ENCODE measurements around the gene MEIS1. TPM values are rescaled to one million over a fixed set of nuclear protein-coding genes. Genes with fewer than 3 reads are reported as not detected.

The MEIS1 gene
- total RNA-seq, 1 donor from 2014 or later = 3.6 TPM

- peak overlapping the region; percentile 58 for H3K4me3 ChIP-seq (ENCODE audit: low read depth, low read length)
- TF ChIP-seq, protein P1, sequence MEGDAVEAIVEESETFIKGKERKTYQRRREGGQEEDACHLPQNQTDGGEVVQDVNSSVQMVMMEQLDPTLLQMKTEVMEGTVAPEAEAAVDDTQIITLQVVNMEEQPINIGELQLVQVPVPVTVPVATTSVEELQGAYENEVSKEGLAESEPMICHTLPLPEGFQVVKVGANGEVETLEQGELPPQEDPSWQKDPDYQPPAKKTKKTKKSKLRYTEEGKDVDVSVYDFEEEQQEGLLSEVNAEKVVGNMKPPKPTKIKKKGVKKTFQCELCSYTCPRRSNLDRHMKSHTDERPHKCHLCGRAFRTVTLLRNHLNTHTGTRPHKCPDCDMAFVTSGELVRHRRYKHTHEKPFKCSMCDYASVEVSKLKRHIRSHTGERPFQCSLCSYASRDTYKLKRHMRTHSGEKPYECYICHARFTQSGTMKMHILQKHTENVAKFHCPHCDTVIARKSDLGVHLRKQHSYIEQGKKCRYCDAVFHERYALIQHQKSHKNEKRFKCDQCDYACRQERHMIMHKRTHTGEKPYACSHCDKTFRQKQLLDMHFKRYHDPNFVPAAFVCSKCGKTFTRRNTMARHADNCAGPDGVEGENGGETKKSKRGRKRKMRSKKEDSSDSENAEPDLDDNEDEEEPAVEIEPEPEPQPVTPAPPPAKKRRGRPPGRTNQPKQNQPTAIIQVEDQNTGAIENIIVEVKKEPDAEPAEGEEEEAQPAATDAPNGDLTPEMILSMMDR (IDR thresholded peaks at IDR 0.05; ENCODE audit: insufficient read depth, low read length, poor library complexity, severe bottlenecking) = no peak
- no peaks in the 10 kb centered on the region for H3K36me3 ChIP-seq (ENCODE audit: control insufficient read depth, insufficient read depth, low read length)
- DNase-seq (ENCODE audit: low read depth) = no peak
- H3K27me3 ChIP-seq (ENCODE audit: control insufficient read depth, insufficient read depth, low read length) = peaks cover 51% of the 10 kb centered on the region
Measured at GRCh38 chr2:66437691-66438497, 3.0 kb downstream of the MEIS1 start.

DNA sequence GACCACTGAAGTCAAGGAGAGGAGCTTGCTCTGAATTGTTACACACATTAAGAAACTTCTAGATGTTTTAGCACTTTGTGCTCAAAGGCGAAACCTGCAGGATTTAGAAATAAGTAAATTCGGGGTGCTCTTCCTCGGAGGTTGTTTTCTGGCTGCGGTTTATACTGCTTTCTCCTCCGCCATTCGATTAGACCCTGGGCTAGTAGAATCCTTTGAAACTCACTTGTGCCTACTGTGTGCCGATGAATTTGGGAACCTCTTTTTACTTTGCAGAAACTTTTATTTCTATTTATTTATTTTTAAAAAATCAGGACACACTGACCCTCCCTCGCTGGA, 3.5 kb downstream of the MEIS1 start:
- TF ChIP-seq, protein P1 (IDR thresholded peaks at IDR 0.05; ENCODE audit: insufficient read depth, low read length, poor library complexity, severe bottlenecking) = no peak

GRCh38 chr2:66438891-66439811, 4.2 kb downstream of the MEIS1 start:
- Histone ChIP-seq H3K4me3 (ENCODE audit: low read depth, low read length) (peak overlapping the region; percentile 35), H3K27me3 (ENCODE audit: control insufficient read depth, insufficient read depth, low read length) (peaks cover 56% of the 10 kb centered on the region), H3K36me3 (ENCODE audit: control insufficient read depth, insufficient read depth, low read length) (no peaks in the 10 kb centered on the region)
- DNase-seq (ENCODE audit: low read depth) = no peak
- TF ChIP-seq, protein P1 (IDR thresholded peaks at IDR 0.05; ENCODE audit: insufficient read depth, low read length, poor library complexity, severe bottlenecking) = no peak

More for the DNA sequence above, 3.5 kb downstream of the MEIS1 start:
- Histone ChIP-seq H3K27me3 (ENCODE audit: control insufficient read depth, insufficient read depth, low read length) (peaks cover 50% of the 10 kb centered on the region), H3K36me3 (ENCODE audit: control insufficient read depth, insufficient read depth, low read length) (no peaks in the 10 kb centered on the region), H3K4me3 (ENCODE audit: low read depth, low read length) (peak overlapping the region; percentile 58)
- no peak for DNase-seq (ENCODE audit: low read depth)

DNA sequence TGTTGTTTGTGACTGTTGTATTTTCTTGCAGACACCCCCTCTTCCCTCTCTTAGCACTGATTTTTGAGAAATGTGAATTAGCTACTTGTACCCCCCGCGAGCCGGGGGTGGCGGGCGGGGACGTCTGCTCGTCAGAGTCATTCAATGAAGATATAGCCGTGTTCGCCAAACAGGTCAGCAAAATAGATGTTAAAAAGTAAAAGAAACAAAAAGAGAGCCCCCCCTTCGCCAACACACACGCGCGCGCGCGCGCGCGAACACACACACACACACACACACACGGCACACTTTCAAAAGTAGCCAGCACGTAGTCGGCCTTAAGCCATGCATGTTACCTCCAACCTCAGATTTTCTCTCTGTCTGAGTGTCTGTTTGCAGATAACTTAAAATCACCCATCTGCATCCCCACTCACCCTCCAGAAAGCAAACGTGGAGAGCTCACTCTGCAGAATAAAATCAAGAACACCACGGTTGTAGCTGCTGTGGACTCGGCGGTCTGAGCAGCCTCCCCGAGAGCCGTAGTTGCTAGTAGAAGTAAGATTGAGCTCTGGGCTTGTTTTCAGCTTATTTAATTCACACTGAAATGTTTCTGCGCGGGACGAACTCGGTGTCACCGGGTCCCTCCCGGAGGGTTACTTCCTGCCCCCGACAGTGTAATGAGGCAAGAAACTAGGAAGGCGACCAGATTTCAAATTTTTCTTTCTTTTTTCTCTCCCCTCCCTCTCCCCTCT, 5.1 kb downstream of the MEIS1 start:
- peaks cover 58% of the 10 kb centered on the region for H3K27me3 ChIP-seq (ENCODE audit: control insufficient read depth, insufficient read depth, low read length)
- TF ChIP-seq, protein P1 (IDR thresholded peaks at IDR 0.05; ENCODE audit: insufficient read depth, low read length, poor library complexity, severe bottlenecking) = no peak
- no peaks in the 10 kb centered on the region for H3K36me3 ChIP-seq (ENCODE audit: control insufficient read depth, insufficient read depth, low read length)
- DNase-seq (ENCODE audit: low read depth) = no peak
- peak overlapping the region; percentile 35 for H3K4me3 ChIP-seq (ENCODE audit: low read depth, low read length)

- Histone ChIP-seq H3K4me3 (ENCODE audit: low read depth, low read length) (no peak overlapping the region), H3K36me3 (ENCODE audit: control insufficient read depth, insufficient read depth, low read length) (no peaks in the 10 kb centered on the region), H3K27me3 (ENCODE audit: control insufficient read depth, insufficient read depth, low read length) (peaks cover 63% of the 10 kb centered on the region)
- no peak for DNase-seq (ENCODE audit: low read depth)
- TF ChIP-seq, protein P1 (IDR thresholded peaks at IDR 0.05; ENCODE audit: insufficient read depth, low read length, poor library complexity, severe bottlenecking) = no peak
Measured at GRCh38 chr2:66440708-66441497, 6.0 kb downstream of the MEIS1 start.
